ENCODE results near the gene SH2D2A.

GRCh38 chr1:156854634-156855033, 38.0 kb upstream of the SH2D2A start:
- TF ChIP-seq CTCF (IDR thresholded peaks at IDR 0.05; ENCODE audit: borderline replicate concordance, extremely low read depth, low read length, poor library complexity, severe bottlenecking) (no peak), EZH2 (IDR thresholded peaks at IDR 0.05; ENCODE audit: borderline replicate concordance, low read depth, low read length, severe bottlenecking) (no peak)

Data from DND-41 (cell line).